Skeletal muscle satellite cell (primary cell): Measurements from ENCODE around the gene MCF2L.
A peak's percentile ranks its signal among the peaks of the same experiment; 100 is the strongest.

Source experiments
- H3K27me3 ChIP-seq: 2 replicates; pipeline ENCODE4 v1.7.0; 2013; ENCODE audit warnings: low read length; ENCODE audit not compliant: control insufficient read depth, insufficient read depth
- H3K36me3 ChIP-seq: 2 replicates; pipeline ENCODE4 v1.7.0; 2013; ENCODE audit warnings: mild to moderate bottlenecking, control low read depth, low read length; ENCODE audit not compliant: insufficient read depth
- H3K4me1 ChIP-seq: 2 replicates; pipeline ENCODE4 v1.7.0; 2013; ENCODE audit warnings: low read length; ENCODE audit not compliant: control insufficient read depth, insufficient read depth
- H3K4me2 ChIP-seq: 2 replicates; pipeline ENCODE4 v1.7.0; 2013; ENCODE audit warnings: mild to moderate bottlenecking, low read length
- H3K4me3 ChIP-seq: 2 replicates; pipeline ENCODE4 v1.7.0; 2013; ENCODE audit warnings: low read length
- H3K9ac ChIP-seq: 2 replicates; pipeline ENCODE4 v1.7.0; 2013; ENCODE audit warnings: mild to moderate bottlenecking, low read depth, low read length, moderate library complexity
- H3K9me3 ChIP-seq: replicated peaks from 2 replicates; pipeline ENCODE4 v1.7.0; 2013; ENCODE audit warnings: mild to moderate bottlenecking, control low read depth, low read length

The MCF2L gene

GRCh38 chr13:113046128-113046882 lies 77.3 kb downstream of the MCF2L start:
- H3K27me3 ChIP-seq, result no peaks in the 10 kb centered on the region

GRCh38 chr13:113046883-113047244 lies 77.8 kb downstream of the MCF2L start:
- no peaks in the 10 kb centered on the region for H3K9me3 ChIP-seq
- peaks cover 26% of the 10 kb centered on the region for H3K4me1 ChIP-seq
- no peak overlapping the region for H3K4me3 ChIP-seq
- no peak overlapping the region for H3K9ac ChIP-seq
- H3K27me3 ChIP-seq, result no peaks in the 10 kb centered on the region
- H3K4me2 ChIP-seq, result no peak overlapping the region
- no peaks in the 10 kb centered on the region for H3K36me3 ChIP-seq

More at GRCh38 chr13:113046128-113046882, 77.3 kb downstream of the MCF2L start:
- no peaks in the 10 kb centered on the region for H3K36me3 ChIP-seq
- peak overlapping the region; percentile 91 for H3K4me2 ChIP-seq
- H3K4me3 ChIP-seq, result peak overlapping the region; percentile 72
- H3K9ac ChIP-seq, result peak overlapping the region; percentile 69
- H3K4me1 ChIP-seq, result peaks cover 31% of the 10 kb centered on the region
- H3K9me3 ChIP-seq, result no peaks in the 10 kb centered on the region

DNA sequence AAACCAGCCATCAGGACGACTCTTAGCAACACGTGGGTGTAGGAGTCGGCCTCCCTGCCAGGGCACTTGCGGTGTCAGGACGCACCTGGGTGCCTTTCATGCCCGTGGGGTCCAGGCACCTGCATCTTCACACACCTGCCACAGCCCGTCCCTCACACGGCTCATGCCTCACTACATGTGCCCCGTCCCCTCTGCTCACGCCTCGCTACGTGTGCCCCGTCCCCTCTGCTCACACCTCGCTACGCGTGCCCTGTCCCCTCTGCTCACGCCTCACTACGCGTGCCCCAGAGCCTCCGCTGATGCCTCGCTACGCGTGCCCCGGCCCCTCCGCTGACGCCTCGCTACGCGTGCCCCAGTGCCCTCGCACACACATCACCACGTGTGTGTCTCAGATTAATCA lies 78.6 kb downstream of the MCF2L start:
- Histone ChIP-seq H3K4me3 (no peak overlapping the region), H3K27me3 (no peaks in the 10 kb centered on the region), H3K36me3 (peaks cover under 1% of the 10 kb centered on the region), H3K9me3 (no peaks in the 10 kb centered on the region), H3K4me2 (no peak overlapping the region), H3K4me1 (peaks cover 26% of the 10 kb centered on the region), H3K9ac (no peak overlapping the region)

- Histone ChIP-seq H3K36me3 (peaks cover 5% of the 10 kb centered on the region), H3K9ac (no peak overlapping the region), H3K4me3 (no peak overlapping the region), H3K9me3 (no peaks in the 10 kb centered on the region), H3K4me2 (no peak overlapping the region), H3K4me1 (peaks cover 23% of the 10 kb centered on the region), H3K27me3 (no peaks in the 10 kb centered on the region)
Observed at GRCh38 chr13:113048766-113049165, 79.8 kb downstream of the MCF2L start.

DNA sequence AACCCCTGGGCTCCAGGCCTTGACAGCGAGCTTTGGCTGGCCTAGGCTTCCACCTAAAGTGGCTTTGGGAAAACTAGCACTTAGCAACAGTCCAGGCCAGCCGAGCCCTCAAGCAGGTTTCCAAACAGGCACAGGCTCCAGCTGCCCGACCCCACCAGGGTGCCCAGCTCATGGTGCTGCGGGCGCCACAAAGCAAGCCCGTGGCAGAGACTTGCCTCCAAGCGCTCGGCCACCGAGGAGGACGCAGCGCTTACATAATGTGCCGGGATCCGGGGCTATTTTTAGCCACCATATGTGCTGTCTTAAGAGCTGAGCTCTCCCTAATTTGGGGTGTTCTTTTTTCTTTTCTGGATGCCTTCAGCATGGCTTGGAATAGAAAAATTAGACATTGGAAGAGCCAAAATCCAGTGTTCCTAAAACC lies 80.5 kb downstream of the MCF2L start:
- no peak overlapping the region for H3K4me3 ChIP-seq
- H3K27me3 ChIP-seq, result no peaks in the 10 kb centered on the region
- peaks cover 5% of the 10 kb centered on the region for H3K36me3 ChIP-seq
- peak overlapping the region; percentile 3 for H3K4me2 ChIP-seq
- H3K9me3 ChIP-seq, result no peaks in the 10 kb centered on the region
- peaks cover 17% of the 10 kb centered on the region for H3K4me1 ChIP-seq
- no peak overlapping the region for H3K9ac ChIP-seq

DNA sequence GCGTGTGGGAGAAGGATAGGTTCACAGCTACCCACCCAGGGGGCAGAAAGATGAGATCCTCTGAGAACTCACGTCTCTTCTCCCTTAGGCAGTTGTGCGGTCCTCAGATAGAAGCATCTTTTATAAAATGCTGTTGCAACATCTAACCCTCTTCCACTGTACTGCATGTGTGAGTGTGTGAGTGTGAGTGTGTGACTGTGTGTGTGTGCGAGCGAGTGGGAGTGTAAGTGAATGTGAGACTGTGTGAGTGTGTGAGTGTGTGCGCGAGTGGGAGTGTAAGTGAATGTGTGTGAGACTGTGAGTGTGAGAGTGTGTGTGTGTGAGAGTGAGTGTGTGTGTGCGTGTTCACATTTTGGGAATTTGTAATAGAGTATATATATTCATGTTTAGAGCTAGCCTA lies 81.0 kb downstream of the MCF2L start:
- Histone ChIP-seq H3K4me2 (peak overlapping the region; percentile 3), H3K27me3 (no peaks in the 10 kb centered on the region), H3K9me3 (no peaks in the 10 kb centered on the region), H3K4me3 (no peak overlapping the region), H3K36me3 (peaks cover 5% of the 10 kb centered on the region), H3K9ac (no peak overlapping the region), H3K4me1 (peaks cover 17% of the 10 kb centered on the region)

- H3K4me1 ChIP-seq, result peaks cover 15% of the 10 kb centered on the region
- H3K36me3 ChIP-seq, result peaks cover 5% of the 10 kb centered on the region
- no peak overlapping the region for H3K4me3 ChIP-seq
- H3K4me2 ChIP-seq, result no peak overlapping the region
- no peak overlapping the region for H3K9ac ChIP-seq
- no peaks in the 10 kb centered on the region for H3K27me3 ChIP-seq
- H3K9me3 ChIP-seq, result no peaks in the 10 kb centered on the region
Observed at GRCh38 chr13:113050734-113051431, 81.9 kb downstream of the MCF2L start.

- Histone ChIP-seq H3K4me2 (no peak overlapping the region), H3K27me3 (no peaks in the 10 kb centered on the region), H3K9ac (no peak overlapping the region), H3K9me3 (no peaks in the 10 kb centered on the region), H3K4me1 (peaks cover 7% of the 10 kb centered on the region), H3K36me3 (peaks cover 5% of the 10 kb centered on the region), H3K4me3 (no peak overlapping the region)
Observed at GRCh38 chr13:113051641-113052040, 82.6 kb downstream of the MCF2L start.

- no peak overlapping the region for H3K4me3 ChIP-seq
- no peak overlapping the region for H3K9ac ChIP-seq
- no peaks in the 10 kb centered on the region for H3K27me3 ChIP-seq
- H3K4me1 ChIP-seq, result peaks cover 6% of the 10 kb centered on the region
- H3K36me3 ChIP-seq, result peaks cover 5% of the 10 kb centered on the region
- H3K4me2 ChIP-seq, result no peak overlapping the region
- H3K9me3 ChIP-seq, result no peaks in the 10 kb centered on the region
Observed at GRCh38 chr13:113052206-113052605, 83.2 kb downstream of the MCF2L start.

- Histone ChIP-seq H3K27me3 (no peaks in the 10 kb centered on the region), H3K9me3 (no peaks in the 10 kb centered on the region), H3K4me3 (no peak overlapping the region), H3K4me2 (no peak overlapping the region), H3K36me3 (peaks cover 5% of the 10 kb centered on the region), H3K4me1 (peaks cover 6% of the 10 kb centered on the region), H3K9ac (no peak overlapping the region)
Observed at GRCh38 chr13:113052971-113053370, 84.0 kb downstream of the MCF2L start.

GRCh38 chr13:113053376-113053775 lies 84.4 kb downstream of the MCF2L start:
- Histone ChIP-seq H3K9me3 (no peaks in the 10 kb centered on the region), H3K9ac (no peak overlapping the region), H3K4me3 (no peak overlapping the region), H3K4me2 (no peak overlapping the region), H3K27me3 (no peaks in the 10 kb centered on the region), H3K36me3 (peaks cover 5% of the 10 kb centered on the region), H3K4me1 (peaks cover 6% of the 10 kb centered on the region)
